ENCODE measurements around the gene RNU11.

RNU11 gene

DNA sequence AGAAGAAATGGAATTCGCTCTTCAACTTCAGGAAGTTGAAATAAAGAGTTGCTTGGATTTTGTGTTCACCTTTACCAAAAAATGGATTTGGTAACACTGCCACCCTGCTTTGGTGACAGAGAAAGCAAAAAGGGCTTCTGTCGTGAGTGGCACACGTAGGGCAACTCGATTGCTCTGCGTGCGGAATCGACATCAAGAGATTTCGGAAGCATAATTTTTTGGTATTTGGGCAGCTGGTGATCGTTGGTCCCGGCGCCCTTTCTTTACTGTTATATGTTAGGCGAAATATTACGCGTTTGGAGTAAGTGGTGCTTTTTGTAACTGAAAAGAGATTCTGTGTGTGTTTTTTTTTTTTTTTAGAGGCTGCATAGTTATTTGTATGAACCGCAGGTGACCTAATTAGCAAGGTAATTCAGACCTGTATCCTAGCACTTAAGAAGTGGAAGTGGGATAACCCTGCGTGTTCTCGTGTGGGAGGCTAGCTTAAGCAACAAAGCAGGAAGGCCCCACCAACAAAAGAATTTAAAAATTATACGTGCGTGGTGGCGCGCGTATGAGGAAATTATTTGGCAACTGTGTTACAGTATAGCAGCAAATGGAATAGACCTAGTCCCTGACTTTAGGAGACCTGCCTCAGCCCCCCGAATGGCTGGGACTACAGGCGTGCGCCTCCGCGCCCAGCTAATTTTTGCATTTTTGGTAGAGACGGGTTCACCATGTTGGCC lies at the start of gene RNU11:
RNU11 (plus strand) TSS at position 127 of the 725 bp plus-strand sequence.
- peak; percentile 98 for DNase-seq (ENCODE audit: low read depth, low spot score)
- TF ChIP-seq, protein P1, sequence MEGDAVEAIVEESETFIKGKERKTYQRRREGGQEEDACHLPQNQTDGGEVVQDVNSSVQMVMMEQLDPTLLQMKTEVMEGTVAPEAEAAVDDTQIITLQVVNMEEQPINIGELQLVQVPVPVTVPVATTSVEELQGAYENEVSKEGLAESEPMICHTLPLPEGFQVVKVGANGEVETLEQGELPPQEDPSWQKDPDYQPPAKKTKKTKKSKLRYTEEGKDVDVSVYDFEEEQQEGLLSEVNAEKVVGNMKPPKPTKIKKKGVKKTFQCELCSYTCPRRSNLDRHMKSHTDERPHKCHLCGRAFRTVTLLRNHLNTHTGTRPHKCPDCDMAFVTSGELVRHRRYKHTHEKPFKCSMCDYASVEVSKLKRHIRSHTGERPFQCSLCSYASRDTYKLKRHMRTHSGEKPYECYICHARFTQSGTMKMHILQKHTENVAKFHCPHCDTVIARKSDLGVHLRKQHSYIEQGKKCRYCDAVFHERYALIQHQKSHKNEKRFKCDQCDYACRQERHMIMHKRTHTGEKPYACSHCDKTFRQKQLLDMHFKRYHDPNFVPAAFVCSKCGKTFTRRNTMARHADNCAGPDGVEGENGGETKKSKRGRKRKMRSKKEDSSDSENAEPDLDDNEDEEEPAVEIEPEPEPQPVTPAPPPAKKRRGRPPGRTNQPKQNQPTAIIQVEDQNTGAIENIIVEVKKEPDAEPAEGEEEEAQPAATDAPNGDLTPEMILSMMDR (IDR thresholded peaks at IDR 0.05; ENCODE audit: low read depth, low read length), result no peak
- in situ Hi-C loops (cut with HindIII; ENCODE audit: low sequenced_read_pairs), result no loop called here
- H3K4me3 ChIP-seq (ENCODE audit: low read depth, low read length), result peak within 1 kb of the TSS; percentile 37

GRCh38 chr1:28601696-28602095 lies 46.7 kb upstream of the RNU11 start:
- TF ChIP-seq, protein P1 (IDR thresholded peaks at IDR 0.05; ENCODE audit: low read depth, low read length), result no peak
- peak; percentile 95 for DNase-seq (ENCODE audit: low read depth, low spot score)
- H3K4me3 ChIP-seq (ENCODE audit: low read depth, low read length), result no peak overlapping the region
- in situ Hi-C loops (cut with HindIII; ENCODE audit: low sequenced_read_pairs), result no loop called here

GRCh38 chr1:28602536-28603439 lies 45.6 kb upstream of the RNU11 start:
- in situ Hi-C loops (cut with HindIII; ENCODE audit: low sequenced_read_pairs), result no loop called here
- DNase-seq (ENCODE audit: low read depth, low spot score), result peak; percentile 82
- H3K4me3 ChIP-seq (ENCODE audit: low read depth, low read length), result no peak overlapping the region
- TF ChIP-seq, protein P1 (IDR thresholded peaks at IDR 0.05; ENCODE audit: low read depth, low read length), result peak; percentile 74

- in situ Hi-C loops (cut with HindIII; ENCODE audit: low sequenced_read_pairs), result no loop called here
Measured at GRCh38 chr1:28604411-28604810, 44.0 kb upstream of the RNU11 start.

GRCh38 chr1:28604962-28605361 lies 43.4 kb upstream of the RNU11 start:
- in situ Hi-C loops (cut with HindIII; ENCODE audit: low sequenced_read_pairs), result no loop called here
- no peak for DNase-seq (ENCODE audit: low read depth, low spot score)
- no peak overlapping the region for H3K4me3 ChIP-seq (ENCODE audit: low read depth, low read length)
- TF ChIP-seq, protein P1 (IDR thresholded peaks at IDR 0.05; ENCODE audit: low read depth, low read length), result no peak

More at GRCh38 chr1:28604411-28604810, 44.0 kb upstream of the RNU11 start:
- H3K4me3 ChIP-seq (ENCODE audit: low read depth, low read length), result no peak overlapping the region
- TF ChIP-seq, protein P1 (IDR thresholded peaks at IDR 0.05; ENCODE audit: low read depth, low read length), result no peak
- no peak for DNase-seq (ENCODE audit: low read depth, low spot score)

DNA sequence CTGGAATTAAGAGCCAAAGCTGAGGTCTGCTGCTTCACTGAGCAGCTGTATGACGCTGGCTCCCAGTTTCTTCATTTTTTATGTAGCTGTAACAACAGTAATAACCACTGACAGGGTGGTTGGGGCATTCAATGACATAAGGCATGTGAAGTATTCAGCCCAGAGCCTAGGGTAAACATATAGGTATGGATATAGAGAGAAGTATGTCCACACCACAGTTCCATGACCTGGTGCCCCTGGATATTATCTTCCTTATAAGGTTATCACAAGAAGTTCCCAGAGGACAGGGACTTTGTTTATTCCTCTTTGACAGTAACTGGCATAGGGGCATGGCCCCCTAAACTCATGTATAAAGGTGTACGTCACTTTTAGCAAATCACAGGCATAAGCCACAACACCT lies 41.6 kb upstream of the RNU11 start:
- in situ Hi-C loops (cut with HindIII; ENCODE audit: low sequenced_read_pairs), result no loop called here
- no peak for DNase-seq (ENCODE audit: low read depth, low spot score)
- TF ChIP-seq, protein P1 (IDR thresholded peaks at IDR 0.05; ENCODE audit: low read depth, low read length), result no peak
- H3K4me3 ChIP-seq (ENCODE audit: low read depth, low read length), result no peak overlapping the region

Measured in astrocyte of the spinal cord (primary cell).